Gastrocnemius medialis (tissue), 4 donors: ENCODE measurements around the gene LCE3E. TPM values are rescaled to one million over a fixed set of nuclear protein-coding genes. Genes with fewer than 3 reads are reported as not detected.

Experiments
- ATAC-seq, 2 donors: fragments of 150-250 bp; one replicate each; pipeline ENCODE4 v1.9.1; 2016
- DNase-seq, 2 donors: peaks; one replicate each; pipeline ENCODE4 v3.0.0-alpha.2; 2019
- H3K27ac ChIP-seq, 4 donors: fragments of 200-600 bp; sonication (generic); 1 replicate in 1 of 4; 2 replicates in 3 of 4; pipeline ENCODE4 v1.5.1; 2016 to 2018; ENCODE audit warnings: mild to moderate bottlenecking in 2 of 4, moderate library complexity in 1 of 4
- H3K27me3 ChIP-seq, 3 donors: fragments of 200-600 bp; sonication (generic) in 2 of 3; 1 replicate in 1 of 3; 2 replicates in 2 of 3; pipeline versions ENCODE4 v1.5.1 to v1.6.0; 2016 to 2019; ENCODE audit warnings: mild to moderate bottlenecking in 1 of 3, moderate library complexity in 1 of 3
- H3K36me3 ChIP-seq, 2 donors: fragments of 200-600 bp; sonication (generic) in 1 of 2; one replicate each; pipeline ENCODE4 v1.5.1; 2017 to 2018
- H3K4me1 ChIP-seq, 2 donors: fragments of 200-600 bp; sonication (generic) in 1 of 2; one replicate each; pipeline ENCODE4 v1.5.1; 2016 to 2017; ENCODE audit warnings: mild to moderate bottlenecking in 2 of 2
- H3K4me3 ChIP-seq, 4 donors: fragments of 200-600 bp; sonication (generic) in 3 of 4; 1 replicate in 1 of 4; 2 replicates in 3 of 4; pipeline ENCODE4 v1.5.1; 2016 to 2019; ENCODE audit warnings: mild to moderate bottlenecking in 2 of 4
- H3K9me3 ChIP-seq, 3 donors: fragments of 200-600 bp; sonication (generic) in 2 of 3; 1 replicate in 1 of 3; 2 replicates in 2 of 3; pipeline ENCODE4 v1.5.1; 2016 to 2019
- POLR2A ChIP-seq, 2 donors: fragments of 450-650 bp; IDR thresholded peaks; one replicate each; pipeline ENCODE4 v1.6.1; 2017; ENCODE audit warnings: antibody characterized with exemption in 2 of 2, mild to moderate bottlenecking in 2 of 2, moderate library complexity in 2 of 2
- in situ Hi-C, 4 donors: fragments of 200-750 bp; cut with MboI; loops; one replicate each; pipeline versions ENCODE4 v1.15.0 to v1.8.0; 2017; ENCODE audit warnings: low sequenced_read_pairs in 4 of 4
- intact Hi-C: fragments of 100-400 bp; cut with DNase I; formaldehyde crosslinking; loops from one replicate; pipeline ENCODE4 v1.15.1; 2023; ENCODE audit warnings: low total_unique reads
- total RNA-seq, 4 donors: library from RNA; depleted of rRNA; stranded (reverse); fragments of >200 nt; gene quantifications; one replicate each; pipeline versions ENCODE4 v1.1.0 to v1.2.3, GENCODE V29; 2016
- TF ChIP-seq, protein P1 (sequence below), 5 experiments: fragments of 450-650 bp in 3 of 5; fragments of 200-600 bp in 2 of 5; sonication (generic) in 2 of 5; IDR thresholded peaks in 4 of 5; conservative IDR thresholded peaks in 1 of 5; 1 replicate in 4 of 5; 2 replicates in 1 of 5; pipeline ENCODE4 v1.5.1; 2016 to 2019; ENCODE audit warnings: antibody characterized with exemption in 5 of 5, mild to moderate bottlenecking in 3 of 5, moderate library complexity in 3 of 5

The LCE3E gene
- total RNA-seq, 4 donors from 2014 or later, result not detected

GRCh38 chr1:152520561-152521090, 46.0 kb downstream of the LCE3E start:
- Histone ChIP-seq H3K9me3 (no peaks in the 10 kb centered on the region), H3K4me1 (no peaks in the 10 kb centered on the region), H3K4me3 (no peak overlapping the region), H3K27me3 (peaks cover 6 to 7% (median 7%) of the 10 kb centered on the region in 3 donors), H3K27ac (no peak overlapping the region), H3K36me3 (no peaks in the 10 kb centered on the region)
- intact Hi-C loops, result no loop called here
- no peak for TF ChIP-seq POLR2A (IDR thresholded peaks at IDR 0.05)
- TF ChIP-seq, protein P1, sequence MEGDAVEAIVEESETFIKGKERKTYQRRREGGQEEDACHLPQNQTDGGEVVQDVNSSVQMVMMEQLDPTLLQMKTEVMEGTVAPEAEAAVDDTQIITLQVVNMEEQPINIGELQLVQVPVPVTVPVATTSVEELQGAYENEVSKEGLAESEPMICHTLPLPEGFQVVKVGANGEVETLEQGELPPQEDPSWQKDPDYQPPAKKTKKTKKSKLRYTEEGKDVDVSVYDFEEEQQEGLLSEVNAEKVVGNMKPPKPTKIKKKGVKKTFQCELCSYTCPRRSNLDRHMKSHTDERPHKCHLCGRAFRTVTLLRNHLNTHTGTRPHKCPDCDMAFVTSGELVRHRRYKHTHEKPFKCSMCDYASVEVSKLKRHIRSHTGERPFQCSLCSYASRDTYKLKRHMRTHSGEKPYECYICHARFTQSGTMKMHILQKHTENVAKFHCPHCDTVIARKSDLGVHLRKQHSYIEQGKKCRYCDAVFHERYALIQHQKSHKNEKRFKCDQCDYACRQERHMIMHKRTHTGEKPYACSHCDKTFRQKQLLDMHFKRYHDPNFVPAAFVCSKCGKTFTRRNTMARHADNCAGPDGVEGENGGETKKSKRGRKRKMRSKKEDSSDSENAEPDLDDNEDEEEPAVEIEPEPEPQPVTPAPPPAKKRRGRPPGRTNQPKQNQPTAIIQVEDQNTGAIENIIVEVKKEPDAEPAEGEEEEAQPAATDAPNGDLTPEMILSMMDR (IDR thresholded peaks at IDR 0.05 in 4 of 5, conservative IDR thresholded peaks at IDR 0.05 in 1 of 5), result no peak
- in situ Hi-C loops, result no loop called here
- ATAC-seq (no peak), DNase-seq (no peak)

GRCh38 chr1:152519851-152520250, 46.7 kb downstream of the LCE3E start:
- Histone ChIP-seq H3K27ac (no peak overlapping the region), H3K9me3 (no peaks in the 10 kb centered on the region), H3K27me3 (peaks cover 13 to 14% (median 14%) of the 10 kb centered on the region in 3 donors), H3K4me1 (no peaks in the 10 kb centered on the region), H3K4me3 (no peak overlapping the region), H3K36me3 (no peaks in the 10 kb centered on the region)
- in situ Hi-C loops, result no loop called here
- ATAC-seq, result no peak
- DNase-seq, result no peak
- intact Hi-C loops, result no loop called here
- TF ChIP-seq, protein P1 (IDR thresholded peaks at IDR 0.05 in 4 of 5, conservative IDR thresholded peaks at IDR 0.05 in 1 of 5), result no peak
- TF ChIP-seq POLR2A (IDR thresholded peaks at IDR 0.05), result no peak

GRCh38 chr1:152517237-152517811, 49.3 kb downstream of the LCE3E start:
- in situ Hi-C loops, result no loop called here
- ATAC-seq, result no peak
- H3K27me3 ChIP-seq, result peaks cover 20% of the 10 kb centered on the region in 3 donors

DNA sequence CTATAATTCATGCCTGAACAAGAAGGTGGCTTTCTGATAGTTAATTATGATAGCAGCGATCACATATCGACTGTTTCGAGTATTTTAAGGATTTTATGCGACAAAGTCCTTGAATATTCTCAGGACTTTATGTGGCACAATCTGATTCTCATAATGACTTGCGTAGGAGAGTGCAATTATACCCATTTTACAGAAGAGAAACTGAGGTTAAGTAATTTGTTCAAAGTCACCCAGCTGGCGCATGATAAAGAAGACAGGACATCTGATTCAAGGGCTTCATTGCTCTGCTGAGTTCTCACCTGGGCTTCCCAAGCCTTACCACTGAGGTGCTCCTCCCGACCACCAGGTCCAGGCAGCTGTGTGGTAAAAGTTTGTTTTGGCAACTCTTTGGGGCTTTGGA, 50.5 kb downstream of the LCE3E start:
- in situ Hi-C loops, result no loop called here
- H3K4me1 ChIP-seq, result no peaks in the 10 kb centered on the region
- intact Hi-C loops, result no loop called here

More at GRCh38 chr1:152517237-152517811, 49.3 kb downstream of the LCE3E start:
- Histone ChIP-seq H3K36me3 (no peaks in the 10 kb centered on the region), H3K4me1 (no peaks in the 10 kb centered on the region), H3K27ac (no peak overlapping the region), H3K9me3 (no peaks in the 10 kb centered on the region), H3K4me3 (no peak overlapping the region)
- intact Hi-C loops, result no loop called here
- no peak for DNase-seq
- TF ChIP-seq, protein P1 (IDR thresholded peaks at IDR 0.05 in 4 of 5, conservative IDR thresholded peaks at IDR 0.05 in 1 of 5), result no peak
- no peak for TF ChIP-seq POLR2A (IDR thresholded peaks at IDR 0.05)

More for the DNA sequence above, 50.5 kb downstream of the LCE3E start:
- no peaks in the 10 kb centered on the region for H3K9me3 ChIP-seq
- H3K4me3 ChIP-seq, result no peak overlapping the region
- no peak overlapping the region for H3K27ac ChIP-seq
- no peaks in the 10 kb centered on the region for H3K36me3 ChIP-seq
- no peak for ATAC-seq
- peaks cover 20% of the 10 kb centered on the region in 3 donors for H3K27me3 ChIP-seq
- DNase-seq, result no peak
- no peak for TF ChIP-seq POLR2A (IDR thresholded peaks at IDR 0.05)
- TF ChIP-seq, protein P1 (IDR thresholded peaks at IDR 0.05 in 4 of 5, conservative IDR thresholded peaks at IDR 0.05 in 1 of 5), result no peak

Other genes starting within 250 kb of the LCE3E start
- gene FLG, start 241.5 kb downstream of the LCE3E start, total RNA-seq, result not detected
- not detected for gene FLG2, start 206.8 kb downstream of the LCE3E start, total RNA-seq
- gene CRNN, start 152.5 kb downstream of the LCE3E start, total RNA-seq, result not detected
- gene LCE5A, start 56.0 kb downstream of the LCE3E start, total RNA-seq, result not detected
- not detected for gene CRCT1, start 52.3 kb downstream of the LCE3E start, total RNA-seq
- gene LCE3D, start 13.7 kb upstream of the LCE3E start, total RNA-seq, result not detected
- not detected for gene LCE3C, start 33.5 kb upstream of the LCE3E start, total RNA-seq
- not detected for gene LCE3B, start 47.0 kb upstream of the LCE3E start, total RNA-seq
- gene LCE3A, start 56.3 kb upstream of the LCE3E start, total RNA-seq, result not detected
- not detected for gene LCE2D, start 96.6 kb upstream of the LCE3E start, total RNA-seq
- not detected for gene LCE2C, start 108.5 kb upstream of the LCE3E start, total RNA-seq
- not detected for gene LCE2B, start 119.3 kb upstream of the LCE3E start, total RNA-seq
- not detected for gene LCE2A, start 131.6 kb upstream of the LCE3E start, total RNA-seq
- not detected for gene LCE4A, start 141.4 kb upstream of the LCE3E start, total RNA-seq
- gene KPRP, start 191.2 kb upstream of the LCE3E start, total RNA-seq, result not detected
- not detected for gene LCE1F, start 208.4 kb upstream of the LCE3E start, total RNA-seq
- not detected for gene LCE1E, start 219.5 kb upstream of the LCE3E start, total RNA-seq
- gene LCE1D, start 229.9 kb upstream of the LCE3E start, total RNA-seq, result not detected
- gene LCE1C, start 239.9 kb upstream of the LCE3E start, total RNA-seq, result not detected
- not detected for gene LCE1B, start 245.2 kb upstream of the LCE3E start, total RNA-seq